ENCODE results near the gene ADCY6.

- no peak for TF ChIP-seq CTCF (IDR thresholded peaks at IDR 0.05)
- TF ChIP-seq EZH2 (IDR thresholded peaks at IDR 0.05; ENCODE audit: borderline replicate concordance, insufficient read depth, low read depth, low read length, poor library complexity, severe bottlenecking), result no peak
These were observed 9.0 kb downstream of the ADCY6 start for GRCh38 chr12:48779869-48780268.
